ENCODE data around the gene AP1G2. TPM values are rescaled to one million over a fixed set of nuclear protein-coding genes. Genes with fewer than 3 reads are reported as not detected.
A peak's percentile ranks its signal among the peaks of the same experiment; 100 is the strongest.

The AP1G2 gene
- total and polyA plus RNA-seq, 2 of the 13 experiments (the other 11 are each of a cell fraction or from before 2014, with no cell fraction given): 96.9 to 611 TPM

- TF ChIP-seq SNAPC4 (CRISPR knock-in tag; IDR thresholded peaks at IDR 0.05) (peak; percentile 71; the same call in 1 of the 2 replicates), PCBP2 (optimal IDR thresholded peaks at IDR 0.05; ENCODE audit: low read depth, low read length, poor library complexity, severe bottlenecking) (peak; percentile 86), POLR2AphosphoS5 (IDR thresholded peaks at IDR 0.05; ENCODE audit: low read depth, low read length) (peak; percentile 61; the same call in 1 of the 2 replicates), NFIC (IDR thresholded peaks at IDR 0.05; ENCODE audit: low read length) (no peak), ZBTB38 (CRISPR knock-in tag; IDR thresholded peaks at IDR 0.05) (peak; percentile 91), GZF1 (CRISPR knock-in tag; IDR thresholded peaks at IDR 0.05) (no peak), U2AF2 (IDR thresholded peaks at IDR 0.05; ENCODE audit: low read depth, low read length) (0 out of 2 replicates have a peak, but pooled peaks have one; percentile 32), ZNF879 (CRISPR knock-in tag; IDR thresholded peaks at IDR 0.05) (no peak), ZNF772 (CRISPR knock-in tag; IDR thresholded peaks at IDR 0.05) (no peak; the same call in 1 of the 2 replicates), PHF8 (CRISPR knock-in tag; IDR thresholded peaks at IDR 0.05) (no peak), MLX (CRISPR knock-in tag; IDR thresholded peaks at IDR 0.05) (no peak), ZNF850 (CRISPR knock-in tag; conservative IDR thresholded peaks at IDR 0.05) (no peak), ZNF274 (CRISPR knock-in tag; IDR thresholded peaks at IDR 0.05) (peak; percentile 38; the same call in 1 of the 2 replicates), AFF4 (CRISPR knock-in tag; IDR thresholded peaks at IDR 0.05) (peak; percentile 40; the same call in 1 of the 2 replicates)
These were observed 12.7 kb upstream of the AP1G2 start (continued) for GRCh38 chr14:23580152-23580926.
